GM21723 (cell line): ENCODE results near the gene TMEM45B.

Experiments
- ATAC-seq: cut with Tn5 transposase; IDR thresholded peaks from one replicate; pipeline ENCODE4 v1.9.1; 2021; ENCODE audit warnings: mild to moderate bottlenecking, moderate library complexity; ENCODE audit not compliant: unreplicated experiment

TMEM45B gene

GRCh38 chr11:129896062-129896461 is 80.4 kb downstream of the TMEM45B start:
- no peak for ATAC-seq

- ATAC-seq: no peak
These were observed 89.8 kb downstream of the TMEM45B start for GRCh38 chr11:129905402-129905801.
